ENCODE results near the gene KRT40.

- no peak for TF ChIP-seq POLR2A (IDR thresholded peaks at IDR 0.05)
- TF ChIP-seq EP300 (IDR thresholded peaks at IDR 0.05) = no peak
These were observed at the start of gene KRT40 for GRCh38 chr17:40984226-40984625.
